A549 treated with CpdA at 1 μM for 4 hours (cell line): ENCODE data around the gene DBF4B. TPM values are rescaled to one million over a fixed set of nuclear protein-coding genes. Genes with fewer than 3 reads are reported as not detected.

Experiments used
- total RNA-seq: library from RNA; stranded (reverse); fragments of 200-300 nt; extraction: Qiagen RNA extraction; gene quantifications from 5 replicates; pipeline ENCODE4 v1.2.3, GENCODE V29; 2022; ENCODE audit warnings: low read depth

DBF4B gene, protein sequence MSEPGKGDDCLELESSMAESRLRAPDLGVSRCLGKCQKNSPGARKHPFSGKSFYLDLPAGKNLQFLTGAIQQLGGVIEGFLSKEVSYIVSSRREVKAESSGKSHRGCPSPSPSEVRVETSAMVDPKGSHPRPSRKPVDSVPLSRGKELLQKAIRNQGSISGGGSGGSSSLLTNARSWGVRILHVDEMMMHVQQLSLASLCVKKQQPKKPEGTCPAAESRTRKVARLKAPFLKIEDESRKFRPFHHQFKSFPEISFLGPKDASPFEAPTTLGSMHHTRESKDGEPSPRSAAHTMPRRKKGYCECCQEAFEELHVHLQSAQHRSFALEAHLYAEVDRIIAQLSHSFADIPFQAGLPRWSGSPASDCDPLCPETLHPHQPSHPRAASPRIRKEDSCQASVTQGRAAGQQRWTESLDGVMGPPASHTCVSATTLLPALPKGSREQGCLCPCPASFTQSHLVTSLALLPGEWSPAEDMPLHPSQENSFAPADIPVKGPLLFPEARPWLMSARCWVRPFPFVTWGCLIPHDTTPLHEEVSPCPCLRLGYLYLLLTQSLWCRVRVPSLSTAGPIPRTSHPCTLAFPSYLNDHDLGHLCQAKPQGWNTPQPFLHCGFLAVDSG
- 25.9 to 31.9 TPM (median 29.8 TPM) in 5 replicates for total RNA-seq

DNA sequence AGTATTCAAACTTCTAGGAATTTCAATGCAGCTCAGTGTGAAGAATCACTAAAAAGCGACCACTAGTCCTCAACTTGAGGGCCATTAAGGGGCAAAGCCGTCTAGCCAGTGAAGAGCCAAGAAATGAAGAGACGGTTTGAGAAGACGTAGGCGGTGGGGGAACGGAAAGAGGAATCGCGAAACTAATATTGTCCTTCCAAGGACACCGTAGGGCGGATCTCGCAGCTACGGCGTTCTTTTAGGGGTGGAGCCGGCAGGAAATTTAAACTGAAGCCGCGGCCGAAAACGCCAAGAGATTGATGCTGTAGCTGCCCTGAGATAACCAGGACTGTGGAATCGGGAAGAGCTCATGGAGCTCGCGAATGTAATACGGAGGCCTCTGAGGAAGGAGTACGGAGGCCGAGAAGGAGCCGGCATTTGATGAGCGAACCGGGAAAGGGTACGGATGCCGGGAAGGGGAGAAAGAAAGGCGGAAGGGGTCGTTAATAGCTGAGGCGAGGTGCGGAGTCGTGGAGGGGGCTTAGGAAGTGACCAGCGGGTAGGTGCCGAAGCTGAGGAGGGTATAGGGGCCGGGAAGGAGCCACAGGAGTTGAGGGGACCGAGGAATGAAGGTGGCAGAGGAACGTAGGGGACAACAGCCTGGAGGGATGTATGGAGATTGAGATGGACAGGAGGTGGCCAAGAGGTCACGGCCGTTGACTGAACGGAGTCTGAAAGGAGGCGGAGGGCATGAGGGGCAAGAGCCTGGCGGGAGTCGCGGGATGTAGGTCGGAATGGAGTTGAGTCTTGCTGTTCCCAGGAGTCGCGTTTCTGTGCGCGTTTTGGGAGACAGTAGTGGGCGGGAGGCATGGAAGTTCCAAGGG is at the start of gene DBF4B:
Gene DBF4B (plus strand): TSS at position 265 of the 863 bp plus-strand sequence. CDS start 156 bp downstream, at position 421.

DNA sequence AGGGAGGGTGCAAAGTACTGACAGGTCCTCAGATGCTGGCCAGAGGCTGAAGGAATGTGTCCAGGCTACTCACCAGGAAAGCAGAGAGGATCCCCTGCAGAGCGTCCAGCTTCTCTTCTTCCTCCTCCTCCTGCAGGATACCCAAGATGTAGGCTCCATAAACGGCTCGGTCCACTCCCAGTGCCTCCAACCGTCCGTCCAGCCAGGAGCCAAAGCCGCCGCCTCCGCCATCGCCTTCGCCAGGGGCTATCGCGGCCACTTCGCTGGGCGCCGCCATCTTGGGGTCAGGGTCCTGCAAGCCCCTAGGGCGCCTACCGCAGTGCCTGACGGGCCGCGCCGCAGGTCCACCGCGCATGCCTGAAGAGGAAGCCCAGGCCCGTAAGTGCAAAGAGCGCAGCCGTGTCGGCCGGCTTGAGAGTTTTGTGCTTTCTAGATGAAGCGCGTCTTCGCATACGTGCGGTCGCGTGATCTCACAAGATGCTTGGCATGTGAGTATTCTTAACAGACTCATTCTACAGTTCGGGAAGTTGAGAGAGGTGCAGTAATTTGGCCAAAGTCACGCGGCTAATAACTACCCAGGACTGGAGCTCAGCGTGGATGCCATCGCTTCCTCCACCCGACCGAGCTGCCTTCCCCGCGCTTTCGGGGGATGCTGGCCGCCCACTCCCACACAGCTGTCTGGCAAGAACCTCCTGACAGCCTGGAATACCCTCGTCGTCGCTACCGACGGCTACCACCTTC is 18.8 kb upstream of the DBF4B start, which contains the start of gene CCDC43:
Gene CCDC43 (minus strand): TSS at position 300 of the 741 bp plus-strand sequence. CDS start 23 bp downstream, at position 277.

DNA sequence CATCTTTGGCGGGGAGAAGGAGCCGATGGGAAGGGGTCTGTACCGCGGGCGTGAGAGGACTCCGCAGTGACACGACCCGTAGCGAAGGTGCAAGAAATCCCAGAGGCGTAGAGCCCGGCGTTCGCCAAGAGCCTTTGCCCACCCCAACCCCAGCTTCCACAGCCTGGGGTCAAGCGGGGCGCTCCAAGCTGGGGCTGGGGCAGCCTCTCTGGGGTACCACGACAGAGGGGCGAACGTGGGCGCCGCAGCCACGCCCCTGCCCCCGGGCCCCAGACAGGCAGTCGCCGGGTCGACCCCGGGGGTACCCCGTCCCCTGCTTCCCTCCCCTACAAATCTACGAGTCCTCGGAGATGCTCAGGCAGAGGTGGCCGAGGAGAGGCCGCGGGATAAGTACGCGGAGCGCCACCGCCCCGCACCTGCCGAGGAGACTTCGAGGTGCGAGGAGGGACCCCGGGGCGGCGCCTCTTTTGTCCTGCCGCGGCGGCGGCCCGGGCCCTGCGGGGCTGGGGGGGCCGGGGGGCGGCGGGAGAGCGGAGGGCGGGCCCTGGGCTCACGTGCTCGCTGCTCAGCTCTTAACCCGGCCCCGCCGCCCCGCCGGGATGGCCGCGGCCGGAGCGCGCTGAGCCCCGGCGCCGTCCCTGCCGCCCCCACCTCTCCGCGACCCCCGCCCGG is 50.1 kb downstream of the DBF4B start, which contains the start of gene ADAM11:
Gene ADAM11 (plus strand): TSS at position 575 of the 672 bp plus-strand sequence. CDS start 212 bp downstream, outside the sequence.

Other genes starting within 250 kb of the DBF4B start
- 17.9 to 23.8 TPM (median 20.7 TPM) in 5 replicates for gene GPATCH8, start 205.3 kb upstream of the DBF4B start, total RNA-seq
- 27.4 to 44.8 TPM (median 41.2 TPM) in 5 replicates for gene FZD2, start 151.2 kb upstream of the DBF4B start, total RNA-seq
- gene MEIOC, start 52.2 kb upstream of the DBF4B start, total RNA-seq, result 1.7 to 3.6 TPM (median 2.6 TPM) in 5 replicates
- gene CCDC43, start 18.9 kb upstream of the DBF4B start, total RNA-seq, result 25.4 to 44.0 TPM (median 29.1 TPM) in 5 replicates
- gene ADAM11, start 50.3 kb downstream of the DBF4B start, total RNA-seq, result 1.7 to 2.1 TPM (median 1.9 TPM) in 5 replicates
- gene GJC1, start 121.6 kb downstream of the DBF4B start, total RNA-seq, result 30.8 to 42.4 TPM (median 36.4 TPM) in 5 replicates
- not detected in 5 replicates for gene HIGD1B, start 139.2 kb downstream of the DBF4B start, total RNA-seq
- gene EFTUD2, start 190.8 kb downstream of the DBF4B start, total RNA-seq, result 153 to 208 TPM (median 162 TPM) in 5 replicates
- gene GFAP, start 206.8 kb downstream of the DBF4B start, total RNA-seq, result 0.39 to 2.0 TPM (median 1.0 TPM) in 5 replicates
- gene KIF18B, start 239.1 kb downstream of the DBF4B start, total RNA-seq, result 34.7 to 40.7 TPM (median 40.0 TPM) in 5 replicates